Measurements from ENCODE around the gene TSPAN10.
A peak's percentile ranks its signal among the peaks of the same experiment; 100 is the strongest.
"Not testable (repeated sequence)": the region's sequence is repeated elsewhere in the genome, so short reads cannot be mapped to it uniquely, and the experiment has no call there.

Gene TSPAN10

GRCh38 chr17:81660441-81660840 lies 23.4 kb downstream of the TSPAN10 start:
- in situ Hi-C loops (cut with MboI; ENCODE audit: low sequenced_read_pairs), result no loop called here
- no peaks in the 10 kb centered on the region for H3K27me3 ChIP-seq (ENCODE audit: low read depth)
- H3K4me3 ChIP-seq, result no peak overlapping the region
- DNase-seq (ENCODE audit: low spot score in 2 of 2), result no peak
- H3K9me3 ChIP-seq, result no peaks in the 10 kb centered on the region
- peaks cover 2% of the 10 kb centered on the region for H3K4me1 ChIP-seq
- peaks cover 8% of the 10 kb centered on the region; the same call in 1 of the 2 replicates for H3K36me3 ChIP-seq (replicated peaks)

DNA sequence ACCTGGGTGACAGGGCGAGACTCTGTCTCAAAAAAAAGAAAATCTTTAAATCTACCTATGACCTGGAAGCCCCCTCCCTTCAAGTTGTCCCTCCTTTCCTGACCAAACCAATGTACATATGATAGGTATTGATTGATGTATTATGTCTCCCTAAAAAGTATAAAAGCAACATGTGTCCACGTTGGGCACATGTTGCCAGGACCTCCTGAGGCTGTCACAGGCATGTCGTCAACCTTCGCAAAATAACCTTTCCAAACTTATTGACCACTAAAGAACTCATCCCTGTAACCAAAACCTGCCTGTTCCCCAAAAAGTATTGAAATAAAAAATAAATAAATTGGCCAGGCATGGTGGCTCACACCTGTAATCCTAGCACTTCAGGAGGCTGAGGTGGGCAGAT lies 25.0 kb downstream of the TSPAN10 start:
- Histone ChIP-seq H3K9me3 (no peaks in the 10 kb centered on the region), H3K36me3 (replicated peaks) (peaks cover 8% of the 10 kb centered on the region; the same call in 1 of the 2 replicates), H3K4me1 (peaks cover 4% of the 10 kb centered on the region), H3K4me3 (no peak overlapping the region), H3K27me3 (ENCODE audit: low read depth) (no peaks in the 10 kb centered on the region)
- in situ Hi-C loops (cut with MboI; ENCODE audit: low sequenced_read_pairs), result no loop called here
- no peak for DNase-seq (ENCODE audit: low spot score in 2 of 2)

- in situ Hi-C loops (cut with MboI; ENCODE audit: low sequenced_read_pairs), result no loop called here
These were observed 27.1 kb downstream of the TSPAN10 start for GRCh38 chr17:81664051-81664470.

GRCh38 chr17:81665205-81666091 lies 28.5 kb downstream of the TSPAN10 start:
- peak overlapping the region; percentile 87 for H3K4me3 ChIP-seq
- in situ Hi-C loops (cut with MboI; ENCODE audit: low sequenced_read_pairs), result no loop called here
- peak in 1 of 2 experiments; percentile 59 for DNase-seq (ENCODE audit: low spot score in 2 of 2)
- peaks cover 13% of the 10 kb centered on the region for H3K4me1 ChIP-seq
- H3K27me3 ChIP-seq (ENCODE audit: low read depth), result no peaks in the 10 kb centered on the region
- peaks cover 40% of the 10 kb centered on the region for H3K36me3 ChIP-seq (replicated peaks)
- H3K9me3 ChIP-seq, result no peaks in the 10 kb centered on the region

More at GRCh38 chr17:81664051-81664470, 27.1 kb downstream of the TSPAN10 start:
- Histone ChIP-seq H3K4me3 (no peak overlapping the region), H3K4me1 (peaks cover 13% of the 10 kb centered on the region), H3K36me3 (replicated peaks) (peaks cover 26% of the 10 kb centered on the region), H3K9me3 (no peaks in the 10 kb centered on the region), H3K27me3 (ENCODE audit: low read depth) (no peaks in the 10 kb centered on the region)
- no peak for DNase-seq (ENCODE audit: low spot score in 2 of 2)

GRCh38 chr17:81666092-81666341 lies 29.0 kb downstream of the TSPAN10 start:
- H3K4me3 ChIP-seq, result peak overlapping the region; percentile 87
- in situ Hi-C loops (cut with MboI; ENCODE audit: low sequenced_read_pairs), result no loop called here
- H3K27me3 ChIP-seq (ENCODE audit: low read depth), result no peaks in the 10 kb centered on the region
- H3K4me1 ChIP-seq, result peaks cover 13% of the 10 kb centered on the region
- H3K9me3 ChIP-seq, result no peaks in the 10 kb centered on the region
- peaks cover 45% of the 10 kb centered on the region for H3K36me3 ChIP-seq (replicated peaks)
- no peak for DNase-seq (ENCODE audit: low spot score in 2 of 2)

- peak; percentile 83 to 97 for DNase-seq (ENCODE audit: low spot score in 2 of 2)
- H3K9me3 ChIP-seq, result no peaks in the 10 kb centered on the region
- peaks cover 13% of the 10 kb centered on the region for H3K4me1 ChIP-seq
- H3K36me3 ChIP-seq (replicated peaks), result peaks cover 51% of the 10 kb centered on the region
- no peaks in the 10 kb centered on the region for H3K27me3 ChIP-seq (ENCODE audit: low read depth)
- peak within 1 kb of the TSS; percentile 87 for H3K4me3 ChIP-seq
- in situ Hi-C loops (cut with MboI; ENCODE audit: low sequenced_read_pairs), result no loop called here
These were observed 29.6 kb downstream of the TSPAN10 start, which contains the start of the genes CCDC137 and OXLD1 for GRCh38 chr17:81666342-81667191. Gene CCDC137 (plus strand): TSS chr17:81666737. CDS start chr17:81666767, 30 bp downstream. Gene OXLD1 (minus strand): TSS chr17:81666605. CDS start chr17:81666577, 28 bp downstream.

DNA sequence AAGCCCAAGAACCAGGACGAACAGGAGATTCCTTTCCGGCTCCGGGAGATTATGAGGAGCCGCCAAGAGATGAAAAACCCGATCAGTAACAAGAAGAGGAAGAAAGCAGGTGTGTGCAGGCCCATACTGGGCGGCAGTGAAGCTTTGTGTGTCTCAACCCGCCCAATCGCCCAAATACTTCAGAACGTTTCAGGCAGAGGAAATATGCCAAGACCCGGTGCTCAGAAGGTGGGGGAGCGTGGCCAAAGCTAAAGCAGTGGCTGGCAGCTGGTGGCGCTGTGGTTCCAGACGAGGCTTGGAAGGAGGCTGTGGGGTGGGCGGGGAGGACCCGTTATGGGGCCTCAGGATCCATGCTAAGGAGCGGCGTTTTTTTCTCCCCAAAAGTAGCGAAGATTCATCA lies 30.8 kb downstream of the TSPAN10 start:
- peak in 1 of 2 experiments; percentile 54 for DNase-seq (ENCODE audit: low spot score in 2 of 2)
- H3K4me1 ChIP-seq, result peaks cover 13% of the 10 kb centered on the region
- no peaks in the 10 kb centered on the region for H3K9me3 ChIP-seq
- peak overlapping the region; percentile 87 for H3K4me3 ChIP-seq
- H3K27me3 ChIP-seq (ENCODE audit: low read depth), result no peaks in the 10 kb centered on the region
- peaks cover 63% of the 10 kb centered on the region for H3K36me3 ChIP-seq (replicated peaks)
- in situ Hi-C loops (cut with MboI; ENCODE audit: low sequenced_read_pairs), result no loop called here

- Histone ChIP-seq H3K27me3 (ENCODE audit: low read depth) (no peaks in the 10 kb centered on the region), H3K9me3 (no peaks in the 10 kb centered on the region), H3K4me3 (no peak overlapping the region), H3K4me1 (peaks cover 6% of the 10 kb centered on the region), H3K36me3 (replicated peaks) (peaks cover 71% of the 10 kb centered on the region)
- no peak for DNase-seq (ENCODE audit: low spot score in 2 of 2)
- in situ Hi-C loops (cut with MboI; ENCODE audit: low sequenced_read_pairs), result no loop called here
These were observed 35.5 kb downstream of the TSPAN10 start for GRCh38 chr17:81672504-81672903.

GRCh38 chr17:81672954-81673353 lies 36.0 kb downstream of the TSPAN10 start:
- in situ Hi-C loops (cut with MboI; ENCODE audit: low sequenced_read_pairs), result no loop called here
- H3K4me1 ChIP-seq, result 0 out of 2 replicates have a peak, but pooled peaks cover 3% of the 10 kb centered on the region

GRCh38 chr17:81673561-81674258 lies 36.7 kb downstream of the TSPAN10 start:
- no peaks in the 10 kb centered on the region for H3K4me1 ChIP-seq
- in situ Hi-C loops (cut with MboI; ENCODE audit: low sequenced_read_pairs), result no loop called here
- H3K36me3 ChIP-seq (replicated peaks), result peaks cover 59% of the 10 kb centered on the region
- no peaks in the 10 kb centered on the region for H3K27me3 ChIP-seq (ENCODE audit: low read depth)
- H3K9me3 ChIP-seq, result no peaks in the 10 kb centered on the region
- no peak overlapping the region for H3K4me3 ChIP-seq
- no peak for DNase-seq (ENCODE audit: low spot score in 2 of 2)

More at GRCh38 chr17:81672954-81673353, 36.0 kb downstream of the TSPAN10 start:
- Histone ChIP-seq H3K36me3 (replicated peaks) (peaks cover 66% of the 10 kb centered on the region), H3K9me3 (no peaks in the 10 kb centered on the region), H3K27me3 (ENCODE audit: low read depth) (no peaks in the 10 kb centered on the region), H3K4me3 (no peak overlapping the region)
- no peak for DNase-seq (ENCODE audit: low spot score in 2 of 2)

DNA sequence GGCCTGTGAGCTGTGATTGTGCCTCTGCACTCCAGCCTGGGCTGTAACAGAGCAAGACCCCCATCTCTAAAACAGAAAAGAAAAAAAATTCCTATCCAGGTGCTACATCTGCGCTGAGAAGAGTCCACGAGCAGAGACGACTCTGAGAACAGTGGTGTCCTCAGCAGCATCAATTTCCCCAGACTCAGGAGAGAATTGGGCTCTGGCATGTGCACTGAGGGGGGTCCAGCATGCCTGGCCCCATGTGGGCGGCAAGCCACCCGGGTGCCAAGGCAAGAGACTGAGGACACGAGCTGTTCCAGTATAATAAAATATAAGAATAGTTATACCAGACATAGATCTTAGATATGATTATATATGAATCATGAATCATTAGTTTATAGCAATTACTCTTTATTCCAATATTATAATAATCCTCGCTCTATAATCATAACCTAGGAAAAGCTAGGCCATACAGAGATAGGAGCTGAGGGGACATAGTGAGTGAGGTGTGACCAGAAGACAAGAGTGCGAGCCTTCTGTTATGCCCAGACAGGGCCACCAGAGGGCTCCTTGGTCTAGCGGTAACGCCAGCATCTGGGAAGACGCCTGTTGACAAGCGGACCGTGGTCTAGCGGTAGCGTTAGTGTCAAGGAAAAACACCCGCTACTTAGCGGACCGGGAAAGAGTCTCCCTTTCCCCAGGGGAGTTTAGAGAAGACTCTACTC lies 38.7 kb downstream of the TSPAN10 start:
- H3K36me3 ChIP-seq (replicated peaks), result peaks cover 39% of the 10 kb centered on the region
- H3K4me1 ChIP-seq; in situ Hi-C loops (cut with MboI; ENCODE audit: low sequenced_read_pairs); H3K4me3 ChIP-seq; H3K9me3 ChIP-seq; H3K27me3 ChIP-seq (ENCODE audit: low read depth): not testable (repeated sequence)
- peak in 1 of 2 experiments; percentile 58 for DNase-seq (ENCODE audit: low spot score in 2 of 2)

GRCh38 chr17:81676906-81677305 lies 39.9 kb downstream of the TSPAN10 start:
- H3K4me3 ChIP-seq, result no peak overlapping the region
- H3K27me3 ChIP-seq (ENCODE audit: low read depth), result no peaks in the 10 kb centered on the region
- no peak for DNase-seq (ENCODE audit: low spot score in 2 of 2)
- no peaks in the 10 kb centered on the region for H3K4me1 ChIP-seq
- H3K9me3 ChIP-seq, result no peaks in the 10 kb centered on the region
- in situ Hi-C loops (cut with MboI; ENCODE audit: low sequenced_read_pairs), result no loop called here
- H3K36me3 ChIP-seq (replicated peaks), result peaks cover 32% of the 10 kb centered on the region

GRCh38 chr17:81680150-81680549 lies 43.2 kb downstream of the TSPAN10 start:
- Histone ChIP-seq H3K4me1 (peaks cover 14% of the 10 kb centered on the region), H3K9me3 (no peaks in the 10 kb centered on the region), H3K4me3 (no peak overlapping the region), H3K36me3 (replicated peaks) (peaks cover 9% of the 10 kb centered on the region; the same call in 1 of the 2 replicates), H3K27me3 (ENCODE audit: low read depth) (no peaks in the 10 kb centered on the region)
- no peak for DNase-seq (ENCODE audit: low spot score in 2 of 2)
- in situ Hi-C loops (cut with MboI; ENCODE audit: low sequenced_read_pairs), result no loop called here

Measured in HAP-1 (cell line).